Panc1 (cell line): Measurements from ENCODE around the gene WFDC5.

Experiments
- POLR2AphosphoS5 ChIP-seq: IDR thresholded peaks from 2 replicates; pipeline ENCODE4 v1.6.1; 2012; ENCODE audit warnings: mild to moderate bottlenecking, low read depth, low read length, moderate library complexity
- REST ChIP-seq, 2 experiments: IDR thresholded peaks; 2 replicates each; pipeline ENCODE4 v1.6.1; 2011 to 2012; ENCODE audit warnings: low read depth in 2 of 2, control low read depth in 1 of 2, low read length in 1 of 2, mild to moderate bottlenecking in 1 of 2, moderate library complexity in 1 of 2; ENCODE audit not compliant: insufficient read depth in 1 of 2
- TCF7L2 ChIP-seq: IDR thresholded peaks from 2 replicates; pipeline ENCODE4 v1.6.1; 2011; ENCODE audit warnings: mild to moderate bottlenecking, low read depth, low read length, inconsistent platforms
- TF ChIP-seq, protein P1 (sequence below): fragments of 450-650 bp; IDR thresholded peaks from 2 replicates; pipeline ENCODE4 v1.5.1; 2017; ENCODE audit warnings: mild to moderate bottlenecking

GRCh38 chr20:45095805-45096238 is 19.2 kb downstream of the WFDC5 start:
- TF ChIP-seq POLR2AphosphoS5 = no peak
- 0 out of 2 replicates have a peak, but pooled peaks have one; percentile 27 for TF ChIP-seq TCF7L2
- TF ChIP-seq, protein P1, sequence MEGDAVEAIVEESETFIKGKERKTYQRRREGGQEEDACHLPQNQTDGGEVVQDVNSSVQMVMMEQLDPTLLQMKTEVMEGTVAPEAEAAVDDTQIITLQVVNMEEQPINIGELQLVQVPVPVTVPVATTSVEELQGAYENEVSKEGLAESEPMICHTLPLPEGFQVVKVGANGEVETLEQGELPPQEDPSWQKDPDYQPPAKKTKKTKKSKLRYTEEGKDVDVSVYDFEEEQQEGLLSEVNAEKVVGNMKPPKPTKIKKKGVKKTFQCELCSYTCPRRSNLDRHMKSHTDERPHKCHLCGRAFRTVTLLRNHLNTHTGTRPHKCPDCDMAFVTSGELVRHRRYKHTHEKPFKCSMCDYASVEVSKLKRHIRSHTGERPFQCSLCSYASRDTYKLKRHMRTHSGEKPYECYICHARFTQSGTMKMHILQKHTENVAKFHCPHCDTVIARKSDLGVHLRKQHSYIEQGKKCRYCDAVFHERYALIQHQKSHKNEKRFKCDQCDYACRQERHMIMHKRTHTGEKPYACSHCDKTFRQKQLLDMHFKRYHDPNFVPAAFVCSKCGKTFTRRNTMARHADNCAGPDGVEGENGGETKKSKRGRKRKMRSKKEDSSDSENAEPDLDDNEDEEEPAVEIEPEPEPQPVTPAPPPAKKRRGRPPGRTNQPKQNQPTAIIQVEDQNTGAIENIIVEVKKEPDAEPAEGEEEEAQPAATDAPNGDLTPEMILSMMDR = peak; percentile 92
- TF ChIP-seq REST (IDR thresholded peaks at IDR 0.05; ENCODE audit: insufficient read depth in 1 of 2, low read depth in 2 of 2, low read length in 1 of 2) = no peak
